ENCODE measurements around the gene SOCS1. TPM values are rescaled to one million over a fixed set of nuclear protein-coding genes. Genes with fewer than 3 reads are reported as not detected.

Gene SOCS1
- total RNA-seq, 1 donor from 2014 or later, result 1.6 TPM

GRCh38 chr16:11234884-11235702 lies 20.9 kb downstream of the SOCS1 start:
- no peak for DNase-seq (ENCODE audit: low read depth, low spot score)
- no peaks in the 10 kb centered on the region for H3K27me3 Mint-ChIP-seq (ENCODE audit: low read depth)
- no peaks in the 10 kb centered on the region for H3K4me1 Mint-ChIP-seq
- TF ChIP-seq CTCF (conservative IDR thresholded peaks at IDR 0.05), result no peak
- H3K27ac Mint-ChIP-seq (ENCODE audit: unreplicated experiment), result peak overlapping the region; percentile 84
- no peaks in the 10 kb centered on the region for H3K36me3 Mint-ChIP-seq (ENCODE audit: low read depth)
- no peak overlapping the region for H3K4me3 Mint-ChIP-seq
- no peaks in the 10 kb centered on the region for H3K9me3 Mint-ChIP-seq

GRCh38 chr16:11233727-11234376 lies 22.2 kb downstream of the SOCS1 start:
- no peaks in the 10 kb centered on the region for H3K27me3 Mint-ChIP-seq (ENCODE audit: low read depth)
- DNase-seq (ENCODE audit: low read depth, low spot score), result no peak
- TF ChIP-seq CTCF (conservative IDR thresholded peaks at IDR 0.05), result no peak
- H3K36me3 Mint-ChIP-seq (ENCODE audit: low read depth), result no peaks in the 10 kb centered on the region
- H3K4me3 Mint-ChIP-seq, result no peak overlapping the region
- H3K27ac Mint-ChIP-seq (ENCODE audit: unreplicated experiment), result no peak overlapping the region
- no peaks in the 10 kb centered on the region for H3K4me1 Mint-ChIP-seq
- H3K9me3 Mint-ChIP-seq, result no peaks in the 10 kb centered on the region

GRCh38 chr16:11232852-11233726 lies 22.9 kb downstream of the SOCS1 start:
- DNase-seq (ENCODE audit: low read depth, low spot score), result no peak
- Mint-ChIP-seq H3K9me3 (no peaks in the 10 kb centered on the region), H3K4me3 (no peak overlapping the region), H3K36me3 (ENCODE audit: low read depth) (no peaks in the 10 kb centered on the region), H3K27ac (ENCODE audit: unreplicated experiment) (no peak overlapping the region), H3K27me3 (ENCODE audit: low read depth) (no peaks in the 10 kb centered on the region), H3K4me1 (no peaks in the 10 kb centered on the region)
- TF ChIP-seq CTCF (conservative IDR thresholded peaks at IDR 0.05), result no peak

GRCh38 chr16:11232302-11232851 lies 23.6 kb downstream of the SOCS1 start:
- no peak for TF ChIP-seq CTCF (conservative IDR thresholded peaks at IDR 0.05)
- no peak overlapping the region for H3K27ac Mint-ChIP-seq (ENCODE audit: unreplicated experiment)
- H3K36me3 Mint-ChIP-seq (ENCODE audit: low read depth), result no peaks in the 10 kb centered on the region
- no peak for DNase-seq (ENCODE audit: low read depth, low spot score)
- no peaks in the 10 kb centered on the region for H3K9me3 Mint-ChIP-seq
- no peaks in the 10 kb centered on the region for H3K4me1 Mint-ChIP-seq
- H3K4me3 Mint-ChIP-seq, result no peak overlapping the region
- H3K27me3 Mint-ChIP-seq (ENCODE audit: low read depth), result no peaks in the 10 kb centered on the region

GRCh38 chr16:11231367-11231970 lies 24.5 kb downstream of the SOCS1 start:
- no peak for TF ChIP-seq CTCF (conservative IDR thresholded peaks at IDR 0.05)
- H3K27ac Mint-ChIP-seq (ENCODE audit: unreplicated experiment), result no peak overlapping the region
- no peaks in the 10 kb centered on the region for H3K9me3 Mint-ChIP-seq
- DNase-seq (ENCODE audit: low read depth, low spot score), result no peak
- H3K4me1 Mint-ChIP-seq, result no peaks in the 10 kb centered on the region
- H3K36me3 Mint-ChIP-seq (ENCODE audit: low read depth), result no peaks in the 10 kb centered on the region
- no peak overlapping the region for H3K4me3 Mint-ChIP-seq
- H3K27me3 Mint-ChIP-seq (ENCODE audit: low read depth), result no peaks in the 10 kb centered on the region
